Keratinocyte (primary cell): ENCODE measurements around the gene AQP2. TPM values are rescaled to one million over a fixed set of nuclear protein-coding genes. Genes with fewer than 3 reads are reported as not detected.

Source experiments
- DNase-seq: peaks from one replicate; pipeline ENCODE4 v3.0.0-alpha.2; 2011; ENCODE audit warnings: low read depth, missing footprints, low spot score
- FAIRE-seq: peaks from 2 replicates; lab custom pipeline; 2011; peaks lifted over from hg19 to GRCh38; lab: Jason Lieb, UNC
- H2AFZ ChIP-seq: 2 replicates; pipeline ENCODE4 v1.6.0; 2012; ENCODE audit warnings: low read length, control low read depth, inconsistent platforms; ENCODE audit not compliant: control insufficient read depth
- H3K27ac ChIP-seq: 2 replicates; pipeline ENCODE4 v1.5.1; 2011; ENCODE audit warnings: low read length; ENCODE audit not compliant: control insufficient read depth, insufficient read depth
- H3K27me3 ChIP-seq: 3 replicates; pipeline ENCODE4 v1.6.0; 2011; ENCODE audit warnings: low read length; ENCODE audit not compliant: control insufficient read depth, insufficient read depth; ENCODE audit errors: extremely low read depth
- H3K36me3 ChIP-seq, 2 experiments: 2 replicates in 1 of 2; 3 replicates in 1 of 2; pipeline ENCODE4 v1.5.1; 2011; ENCODE audit warnings: low read length in 2 of 2, mild to moderate bottlenecking in 1 of 2; ENCODE audit not compliant: control insufficient read depth in 2 of 2, insufficient read depth in 2 of 2; ENCODE audit errors: extremely low read depth in 1 of 2
- H3K4me1 ChIP-seq: 3 replicates; pipeline ENCODE4 v1.5.1; 2011; ENCODE audit warnings: low read length; ENCODE audit not compliant: control insufficient read depth, insufficient read depth; ENCODE audit errors: extremely low read depth
- H3K4me2 ChIP-seq: 3 replicates; pipeline ENCODE4 v1.6.0; 2011; ENCODE audit warnings: low read depth, low read length; ENCODE audit not compliant: control insufficient read depth, insufficient read depth; ENCODE audit errors: extremely low read depth
- H3K4me3 ChIP-seq, 3 experiments: fragments of 200-600 bp in 1 of 3; sonication (generic) in 1 of 3; 2 replicates in 2 of 3; 3 replicates in 1 of 3; pipeline ENCODE4 v1.5.1; 2011 to 2016; ENCODE audit warnings: low read length in 3 of 3, mild to moderate bottlenecking in 3 of 3, control low read depth in 2 of 3, inconsistent platforms in 1 of 3, low read depth in 1 of 3, mixed read lengths in 1 of 3, mixed run types in 1 of 3, moderate library complexity in 1 of 3; ENCODE audit not compliant: control insufficient read depth in 2 of 3, insufficient read depth in 2 of 3; ENCODE audit errors: extremely low read depth in 1 of 3
- H3K79me2 ChIP-seq: 2 replicates; pipeline ENCODE4 v1.6.0; 2012; ENCODE audit warnings: low read length; ENCODE audit not compliant: control insufficient read depth, insufficient read depth
- H3K9ac ChIP-seq: 3 replicates; pipeline ENCODE4 v1.6.0; 2011; ENCODE audit warnings: low read length; ENCODE audit not compliant: control insufficient read depth, insufficient read depth; ENCODE audit errors: extremely low read depth
- H3K9me1 ChIP-seq: 3 replicates; pipeline ENCODE4 v1.6.0; 2011; ENCODE audit warnings: low read length; ENCODE audit not compliant: control insufficient read depth, insufficient read depth; ENCODE audit errors: extremely low read depth
- H3K9me3 ChIP-seq: 2 replicates; pipeline ENCODE4 v1.5.1; 2012; ENCODE audit warnings: low read depth, low read length; ENCODE audit not compliant: control insufficient read depth
- H4K20me1 ChIP-seq: 3 replicates; pipeline ENCODE4 v1.6.0; 2011; ENCODE audit warnings: low read length; ENCODE audit not compliant: control insufficient read depth, insufficient read depth; ENCODE audit errors: extremely low read depth
- CTCF ChIP-seq, 3 experiments: IDR thresholded peaks in 1 of 3; conservative IDR thresholded peaks in 1 of 3; optimal IDR thresholded peaks in 1 of 3; 2 replicates in 2 of 3; 3 replicates in 1 of 3; pipeline versions ENCODE3 to v1.5.1; 2011; ENCODE audit warnings: low read length in 3 of 3, mild to moderate bottlenecking in 3 of 3, moderate library complexity in 2 of 3, control low read depth in 1 of 3, inconsistent platforms in 1 of 3; ENCODE audit not compliant: insufficient read depth in 2 of 3; ENCODE audit errors: extremely low read depth in 1 of 3
- EZH2 ChIP-seq: IDR thresholded peaks from one replicate; pipeline ENCODE4 v1.6.1; 2012; ENCODE audit warnings: inconsistent platforms, mild to moderate bottlenecking, low read length, moderate library complexity
- dilution Hi-C: fragments of 300-500 bp; cut with MboI; formaldehyde crosslinking; loops from one replicate; pipeline ENCODE4 v1.7.0; 2020; ENCODE audit warnings: low sequenced_read_pairs; ENCODE audit not compliant: extremely low pct_ligation_motif_present
- polyA plus RNA-seq, 5 experiments: library from polyadenylated mRNA; depleted of rRNA in 3 of 5; stranded (reverse) in 3 of 5; stranded (forward) in 1 of 5; unstranded in 1 of 5; fragments of >200 nt; gene quantifications; 1 replicate in 1 of 5; 2 replicates in 3 of 5; 3 replicates in 1 of 5; pipeline versions ENCODE4 v1.2.1 to v1.2.3, GENCODE V29; 2011 to 2012; ENCODE audit warnings: missing spikeins in 2 of 5, low read depth in 1 of 5, low replicate concordance in 1 of 5

Gene AQP2
- polyA plus RNA-seq, 1 donor (not counting 4 experiments of a cell fraction or from before 2014, with no cell fraction given): not detected

DNA sequence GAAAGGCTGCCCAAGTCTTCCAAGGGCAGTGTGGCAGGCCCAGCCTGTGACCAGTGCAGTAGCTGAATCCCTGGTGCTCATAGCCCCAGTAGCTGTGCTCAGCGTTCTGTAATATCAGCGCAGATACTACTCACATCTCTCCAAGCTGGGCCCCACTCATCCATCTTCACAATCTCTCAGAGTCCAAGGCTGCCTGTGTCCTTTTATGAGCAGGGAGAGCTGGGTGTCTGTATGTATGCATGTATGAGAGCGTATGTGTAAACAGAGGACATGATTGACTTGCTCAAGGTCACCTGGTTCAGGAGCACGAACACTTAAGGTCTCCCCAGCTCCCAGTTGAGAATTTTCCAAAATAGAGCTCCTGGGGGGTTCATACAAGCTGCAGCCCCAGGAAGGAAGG is 27.6 kb downstream of the AQP2 start:
- dilution Hi-C loops: no loop called here
- TF ChIP-seq CTCF (optimal IDR thresholded peaks at IDR 0.05 in 1 of 3, IDR thresholded peaks at IDR 0.05 in 1 of 3, conservative IDR thresholded peaks at IDR 0.05 in 1 of 3; ENCODE audit: extremely low read depth in 1 of 3, insufficient read depth in 2 of 3, low read length in 3 of 3) (no peak), EZH2 (no peak)
- Histone ChIP-seq H3K27me3 (no peaks in the 10 kb centered on the region), H3K9me1 (no peaks in the 10 kb centered on the region), H3K79me2 (no peaks in the 10 kb centered on the region), H3K4me2 (no peak overlapping the region), H3K9me3 (no peaks in the 10 kb centered on the region), H3K36me3 (no peaks in the 10 kb centered on the region), H3K27ac (no peak overlapping the region), H2AFZ (no peak overlapping the region), H4K20me1 (no peaks in the 10 kb centered on the region), H3K9ac (no peak overlapping the region), H3K4me3 (no peak overlapping the region), H3K4me1 (no peaks in the 10 kb centered on the region)
- DNase-seq: no peak
- FAIRE-seq: no peak

- H3K4me2 ChIP-seq: no peak overlapping the region
- no peak overlapping the region for H3K27ac ChIP-seq
- no peaks in the 10 kb centered on the region for H3K9me3 ChIP-seq
- H3K79me2 ChIP-seq: no peaks in the 10 kb centered on the region
- H3K36me3 ChIP-seq: no peaks in the 10 kb centered on the region
- H2AFZ ChIP-seq: no peak overlapping the region
- peaks cover 7% of the 10 kb centered on the region for H3K4me1 ChIP-seq
- no peak overlapping the region for H3K4me3 ChIP-seq
- H4K20me1 ChIP-seq: no peaks in the 10 kb centered on the region
- no peak overlapping the region for H3K9ac ChIP-seq
- dilution Hi-C loops: no loop called here
- TF ChIP-seq CTCF (optimal IDR thresholded peaks at IDR 0.05 in 1 of 3, IDR thresholded peaks at IDR 0.05 in 1 of 3, conservative IDR thresholded peaks at IDR 0.05 in 1 of 3; ENCODE audit: extremely low read depth in 1 of 3, insufficient read depth in 2 of 3, low read length in 3 of 3) (no peak), EZH2 (no peak)
- FAIRE-seq: no peak
- no peak for DNase-seq
- no peaks in the 10 kb centered on the region for H3K9me1 ChIP-seq
- no peaks in the 10 kb centered on the region for H3K27me3 ChIP-seq
Observed at GRCh38 chr12:49979016-49979586, 28.6 kb downstream of the AQP2 start.
